Erythroblast (primary cell): ENCODE results near the gene MUS81.

Experiments used
- GATA1 ChIP-seq: IDR thresholded peaks from 2 replicates; pipeline ENCODE4 v1.6.1; 2011; ENCODE audit warnings: low read depth, mild to moderate bottlenecking, control low read depth, low read length, moderate library complexity
- POLR2A ChIP-seq: IDR thresholded peaks from 2 replicates; pipeline ENCODE4 v1.6.1; 2011; ENCODE audit warnings: mild to moderate bottlenecking, low read length

- TF ChIP-seq POLR2A (no peak), GATA1 (no peak)
Observed at GRCh38 chr11:65814131-65814985, 45.9 kb upstream of the MUS81 start.
